Measurements from ENCODE around the gene RENBP.

The RENBP gene

DNA sequence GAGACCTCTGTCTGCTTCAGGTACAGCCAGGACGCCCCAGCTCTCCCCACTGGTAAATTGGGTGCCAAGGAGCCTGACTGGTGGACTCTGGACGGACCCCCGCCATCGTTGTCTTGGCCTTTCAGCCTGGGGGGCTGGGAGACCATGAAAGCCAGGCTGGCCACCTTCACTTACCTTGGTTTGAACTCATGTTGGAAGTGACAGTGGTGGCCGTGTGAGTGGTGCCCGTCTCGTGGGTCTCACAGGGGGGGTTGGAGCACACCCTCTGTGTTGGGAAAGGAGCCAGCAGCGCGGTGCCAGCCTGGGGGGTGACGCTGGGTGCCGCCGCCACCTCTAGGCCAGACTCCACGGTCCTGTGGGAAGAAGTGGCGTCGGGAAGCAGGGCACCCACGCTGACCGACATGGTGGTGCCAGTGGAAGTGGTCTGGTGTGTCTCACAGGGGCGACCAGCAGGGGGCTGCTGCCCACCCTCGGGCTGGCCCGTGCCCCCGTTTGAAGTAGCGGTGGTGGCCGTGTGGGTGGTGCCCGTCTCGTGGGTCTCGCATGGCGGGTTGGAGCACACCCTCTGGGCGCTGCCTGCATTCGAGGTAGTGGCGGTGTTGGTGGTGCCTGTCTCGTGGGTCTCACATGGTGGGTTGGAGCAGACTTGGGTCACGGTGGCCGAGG lies 9.6 kb upstream of the RENBP start:
- DNase-seq (ENCODE audit: low spot score): no peak

GRCh38 chrX:153953342-153953830 lies 8.9 kb upstream of the RENBP start:
- DNase-seq (ENCODE audit: low spot score): peak; percentile 75

DNA sequence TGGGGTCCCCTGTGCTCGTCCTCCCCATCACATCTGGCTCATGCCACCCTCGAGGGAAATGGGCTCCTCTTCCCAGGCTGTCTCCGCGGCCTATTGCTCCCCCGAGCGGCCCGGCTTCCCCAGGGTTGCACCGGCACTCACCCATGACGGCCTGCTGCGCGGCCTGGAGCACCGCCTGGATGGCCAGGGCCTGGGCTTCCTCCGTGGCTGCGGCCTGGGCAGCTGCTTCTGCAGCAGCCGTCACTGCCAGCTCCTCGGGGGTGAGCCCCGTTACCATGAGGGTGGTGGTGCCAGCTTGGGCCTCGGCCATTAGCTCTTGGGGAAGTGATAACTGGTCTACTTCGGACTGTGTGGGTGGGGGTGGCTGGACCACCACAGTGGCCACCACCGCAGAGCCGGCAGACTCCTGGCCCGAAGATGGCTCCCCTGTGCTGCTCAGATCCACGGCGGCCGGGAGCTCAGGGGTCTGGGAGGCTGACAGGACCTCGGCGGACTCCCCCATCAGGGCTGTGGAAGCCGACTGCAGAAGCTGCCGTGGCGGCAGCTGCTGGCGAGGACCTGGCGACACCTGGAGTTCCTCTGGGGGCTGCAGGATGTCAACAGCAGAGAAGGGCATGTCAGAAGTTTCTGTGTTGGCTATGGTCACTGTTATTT lies 8.1 kb upstream of the RENBP start:
- DNase-seq (ENCODE audit: low spot score): no peak

DNA sequence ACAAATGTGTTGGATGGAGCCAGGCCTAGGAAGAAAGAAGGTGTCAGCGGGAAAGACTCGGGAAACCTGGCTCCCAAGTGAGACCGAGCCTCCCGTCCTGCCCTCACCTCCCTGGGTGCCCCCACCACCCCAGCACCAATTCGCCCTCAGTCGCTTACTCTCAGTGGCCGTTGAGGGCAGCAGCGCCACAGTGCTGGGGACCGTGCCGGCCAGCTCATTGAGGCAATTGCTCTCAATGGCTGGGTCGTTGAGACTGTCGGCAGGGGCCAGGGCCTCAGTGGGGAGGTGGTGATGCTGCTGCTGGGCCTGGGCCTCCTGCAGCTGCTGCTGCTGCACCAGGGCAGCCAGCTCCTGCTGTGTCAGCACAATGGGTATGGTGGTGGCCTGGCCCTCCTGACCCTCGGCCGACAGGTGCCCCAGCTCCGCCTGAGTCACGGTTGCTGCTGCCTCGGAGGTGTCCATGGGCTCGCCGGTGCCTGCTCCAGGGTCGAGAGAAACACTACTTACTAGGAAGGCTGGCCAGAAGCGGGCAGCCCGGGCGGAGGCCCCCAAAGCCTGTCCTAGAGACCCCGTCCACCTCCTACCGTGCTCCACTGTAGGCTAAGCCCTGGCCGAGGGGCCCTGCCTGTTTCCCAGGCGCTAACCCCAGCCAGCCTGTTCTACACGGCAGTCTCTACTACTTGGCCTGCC lies 7.4 kb upstream of the RENBP start:
- no peak for DNase-seq (ENCODE audit: low spot score)

GRCh38 chrX:153950127-153950526 lies 5.7 kb upstream of the RENBP start:
- DNase-seq (ENCODE audit: low spot score): no peak

- DNase-seq (ENCODE audit: low spot score): no peak
These were observed 4.7 kb upstream of the RENBP start for GRCh38 chrX:153948847-153949805.

DNA sequence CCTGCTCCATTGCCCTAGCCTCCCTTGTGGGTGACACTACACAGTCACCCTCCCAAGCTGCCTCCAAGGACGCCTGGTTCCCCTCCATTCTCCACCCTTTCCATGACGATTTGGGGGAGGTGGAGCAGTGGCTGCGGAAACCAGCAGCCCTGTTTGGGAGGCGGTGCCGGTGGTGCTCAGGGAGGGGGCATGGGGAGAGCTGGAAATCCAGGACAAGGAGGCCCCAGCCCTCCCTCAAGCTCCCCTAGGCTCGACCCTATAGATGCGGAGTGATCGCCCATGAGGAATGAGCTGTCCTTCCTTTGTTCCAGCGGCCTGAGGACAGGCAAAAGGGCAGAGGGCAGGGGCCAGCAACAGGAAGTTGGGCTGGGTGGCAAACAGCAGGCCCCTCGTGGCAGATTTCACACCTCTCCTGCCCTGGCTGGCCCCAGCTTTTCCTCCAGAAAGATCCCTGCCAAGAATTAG lies 3.6 kb upstream of the RENBP start:
- DNase-seq (ENCODE audit: low spot score): no peak

DNA sequence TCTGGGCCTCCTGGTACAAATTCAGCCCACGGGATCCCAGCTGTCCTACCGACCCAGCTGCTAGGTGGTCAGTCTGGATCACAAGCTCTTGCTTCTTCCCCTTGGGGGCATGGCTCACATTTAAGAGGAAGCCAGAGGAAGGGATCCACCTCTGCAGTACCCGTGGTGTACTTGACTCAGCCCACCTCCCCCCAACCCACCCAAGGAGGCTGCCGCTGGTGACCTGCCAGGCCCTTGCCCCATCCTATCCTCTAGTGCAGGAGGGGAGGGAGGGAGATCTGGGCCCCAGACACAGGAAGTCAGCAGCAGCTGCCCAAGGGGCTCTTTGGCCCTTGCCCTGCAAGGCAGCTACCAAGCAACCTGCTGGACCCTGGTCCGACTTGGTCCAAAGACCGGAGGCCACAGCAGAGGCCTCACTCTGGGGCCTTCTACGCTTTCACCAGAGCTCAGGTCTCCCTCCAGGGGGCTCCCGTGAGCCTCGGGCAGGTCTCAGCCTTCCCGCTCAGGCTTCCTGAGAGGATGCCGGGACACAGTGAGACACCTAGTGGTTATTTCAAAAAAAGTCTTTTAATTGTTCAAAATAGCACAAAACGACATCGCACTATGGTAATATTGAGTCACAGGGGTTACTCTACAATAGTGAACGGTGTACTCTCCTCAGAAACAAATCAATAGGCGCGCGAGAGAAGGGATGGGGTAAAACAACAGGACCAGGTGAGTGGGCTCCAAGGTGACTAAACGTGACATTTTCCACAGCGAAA lies 2.7 kb upstream of the RENBP start:
- peak; percentile 85 for DNase-seq (ENCODE audit: low spot score)

DNA sequence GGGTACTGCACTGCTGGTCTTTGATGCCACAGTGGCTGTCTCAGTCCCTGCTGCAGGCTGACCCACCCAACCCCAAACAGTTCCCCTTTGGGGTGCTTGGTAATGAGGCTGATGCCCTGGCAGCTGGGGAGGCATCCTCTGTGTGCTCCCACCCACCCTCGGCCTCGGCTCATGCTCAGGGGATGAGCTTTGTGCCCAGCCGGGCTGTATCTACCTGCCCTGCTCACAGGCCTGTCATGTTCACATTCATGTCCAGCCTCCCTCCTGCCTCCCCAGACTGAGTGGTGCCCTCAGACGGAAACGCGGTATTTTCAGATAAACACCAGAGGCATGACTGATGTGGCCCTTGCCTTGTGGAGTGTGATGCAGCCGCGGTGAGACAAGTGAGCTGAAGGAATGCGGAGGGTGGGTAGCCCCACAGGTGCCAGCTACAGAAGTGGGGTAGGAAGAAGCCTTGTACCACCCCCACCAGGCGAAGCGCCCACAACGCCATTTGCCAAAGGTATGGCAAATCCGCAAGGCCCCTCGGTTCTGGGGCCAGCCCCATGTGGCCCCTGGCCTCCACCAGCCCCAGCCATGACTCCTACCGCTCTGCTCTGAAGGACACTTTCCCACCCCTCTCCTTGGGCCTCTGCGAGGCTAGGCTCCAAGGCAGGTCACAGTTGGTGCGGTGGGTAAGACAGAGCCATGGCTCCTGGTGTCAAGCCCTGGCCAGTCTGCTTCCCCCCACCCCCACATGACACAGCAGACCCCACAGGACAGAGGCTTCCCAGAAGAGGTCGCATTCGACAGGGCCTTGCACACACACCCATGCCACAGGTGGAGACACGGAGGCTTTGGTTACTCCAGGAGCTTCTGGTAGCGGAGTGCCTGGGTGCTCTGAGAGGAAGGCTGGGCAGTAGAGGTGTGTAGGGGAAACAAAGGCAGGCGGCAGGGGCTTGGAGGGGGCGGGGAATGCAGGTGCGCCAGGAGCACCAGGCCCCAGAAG lies 1.8 kb upstream of the RENBP start:
- DNase-seq (ENCODE audit: low spot score): no peak

DNA sequence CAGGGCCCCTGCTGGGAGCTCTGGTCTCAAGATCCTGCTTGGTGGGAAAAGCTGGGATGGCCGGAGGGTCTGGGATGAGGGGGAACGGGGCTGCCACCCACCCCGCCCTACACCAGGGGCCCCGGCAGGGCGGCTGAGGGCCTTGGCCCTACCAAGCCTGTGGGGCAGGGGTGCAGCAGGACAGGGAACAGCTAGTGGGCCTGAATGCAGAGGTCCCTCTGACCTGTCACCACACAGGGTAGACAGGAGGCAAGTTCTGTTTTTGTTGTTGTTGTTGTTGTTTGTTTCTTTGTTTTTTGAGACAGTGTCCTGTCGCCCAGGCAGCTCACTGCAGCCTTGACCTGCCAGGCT lies 332 bp upstream of the RENBP start:
- DNase-seq (ENCODE audit: low spot score): no peak

- no peak for DNase-seq (ENCODE audit: low spot score)
These were observed 2.8 kb downstream of the RENBP start for GRCh38 chrX:153941336-153942252.

- DNase-seq (ENCODE audit: low spot score): no peak
These were observed 4.9 kb downstream of the RENBP start for GRCh38 chrX:153939573-153939972.

- no peak for DNase-seq (ENCODE audit: low spot score)
These were observed 6.1 kb downstream of the RENBP start for GRCh38 chrX:153938226-153938786.

DNA sequence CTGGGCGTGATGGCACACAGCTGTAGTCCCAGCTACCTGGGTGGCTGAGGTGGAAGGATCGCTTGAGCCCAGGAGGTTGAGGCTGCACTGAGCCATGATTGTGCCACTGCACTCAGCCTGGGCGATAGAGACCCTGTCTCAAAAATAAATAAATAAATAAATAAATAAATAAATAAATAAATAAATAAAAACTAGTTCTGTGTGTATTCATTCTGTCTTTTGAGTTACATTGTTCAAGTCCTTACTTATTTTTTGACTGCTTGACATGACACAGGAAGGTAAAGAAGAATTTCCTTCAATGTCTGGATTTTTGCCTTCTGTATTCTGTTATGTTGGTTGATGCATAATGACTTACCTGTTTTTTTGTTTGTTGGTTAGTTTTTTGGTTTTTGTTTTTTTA lies 7.4 kb downstream of the RENBP start:
- no peak for DNase-seq (ENCODE audit: low spot score)

DNA sequence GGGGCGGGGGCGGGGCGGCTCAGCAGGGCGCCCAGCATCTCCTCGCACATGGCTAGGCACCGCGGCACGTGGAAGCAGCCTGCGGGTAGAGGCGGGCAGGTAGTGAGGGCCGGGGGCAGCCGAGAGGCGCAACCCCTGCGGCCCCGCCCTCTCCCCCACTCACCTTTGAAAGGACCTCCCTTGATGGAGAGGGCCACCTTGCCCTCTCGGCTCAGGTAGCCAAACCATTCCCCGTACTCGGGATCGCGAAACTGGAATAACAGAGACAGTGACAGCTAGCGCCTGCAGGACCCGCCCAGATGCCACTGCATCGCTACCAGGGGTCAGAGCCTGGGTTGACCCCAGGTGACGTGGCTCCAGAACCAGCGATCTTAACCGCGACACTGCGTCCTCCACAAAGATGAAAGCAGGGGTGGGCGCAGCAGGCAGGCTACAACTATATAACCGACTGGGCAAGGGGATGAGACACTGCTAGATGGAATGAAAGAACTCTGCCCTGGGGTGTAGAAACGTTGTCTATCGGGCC lies 9.1 kb downstream of the RENBP start:
- no peak for DNase-seq (ENCODE audit: low spot score)

GRCh38 chrX:153934762-153935325 lies 9.6 kb downstream of the RENBP start, which contains the start of gene NAA10:
NAA10 (minus strand) TSS chrX:153935037; CDS start chrX:153934904, 133 bp downstream.
- DNase-seq (ENCODE audit: low spot score): peak; percentile 73

DNA sequence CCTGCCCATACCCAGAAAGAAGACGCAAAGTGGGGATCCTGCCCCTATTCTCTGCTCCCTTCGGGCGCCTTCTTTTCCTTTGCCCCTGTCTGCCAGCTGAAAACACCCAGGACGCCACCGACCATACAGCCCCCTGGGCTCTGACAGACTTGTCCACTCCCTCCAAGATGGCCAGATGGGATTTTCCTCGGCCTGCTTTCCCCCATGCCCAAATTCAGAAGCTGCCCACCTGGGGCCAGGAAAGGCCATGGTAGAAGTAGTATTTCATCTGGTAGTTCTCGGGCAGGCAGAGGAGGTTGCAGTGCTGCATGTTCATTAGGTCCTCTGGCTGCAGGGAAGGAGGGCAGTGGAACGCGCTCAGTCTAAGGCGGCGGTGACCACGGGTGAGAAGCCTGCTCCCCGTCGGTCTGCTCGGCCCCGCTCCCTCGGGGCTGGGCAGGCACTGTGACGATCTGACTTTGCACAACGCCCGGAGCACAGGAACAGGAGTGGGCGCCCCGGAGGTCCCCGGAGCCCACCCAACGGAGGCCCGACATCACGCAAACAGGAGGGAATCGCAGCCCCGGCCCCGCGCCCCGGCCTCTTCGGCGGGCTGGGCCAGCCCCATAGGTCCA lies 10.2 kb downstream of the RENBP start:
- no peak for DNase-seq (ENCODE audit: low spot score)

Measured in hematopoietic multipotent progenitor cell treated with erythropoietin and hydrocortisone succinate and interleukin-3 and kit ligand, for 17 days (in vitro differentiated cells).